Fibroblast of skin of back (primary cell): ENCODE measurements around the gene LIN7C.

Experiments
- DNase-seq: peaks from one replicate; pipeline ENCODE4 v3.0.0-alpha.2; 2013

The LIN7C gene

GRCh38 chr11:27507557-27508322 is 1.2 kb upstream of the LIN7C start:
- DNase-seq: no peak

GRCh38 chr11:27505781-27506180 is 788 bp downstream of the LIN7C start:
- DNase-seq: no peak

GRCh38 chr11:27504205-27504604 is 2.4 kb downstream of the LIN7C start:
- no peak for DNase-seq

- no peak for DNase-seq
Measured at GRCh38 chr11:27501100-27501499, 5.5 kb downstream of the LIN7C start.

GRCh38 chr11:27497911-27498310 is 8.7 kb downstream of the LIN7C start:
- DNase-seq: no peak

- DNase-seq: peak; percentile 27
Measured at GRCh38 chr11:27497284-27497866, 9.2 kb downstream of the LIN7C start.

GRCh38 chr11:27496461-27496860 is 10.1 kb downstream of the LIN7C start:
- DNase-seq: no peak

- DNase-seq: no peak
Measured at GRCh38 chr11:27495710-27496300, 10.8 kb downstream of the LIN7C start.

- DNase-seq: no peak
Measured at GRCh38 chr11:27489092-27489491, 17.5 kb downstream of the LIN7C start.

- no peak for DNase-seq
Measured at GRCh38 chr11:27487706-27488105, 18.9 kb downstream of the LIN7C start.

GRCh38 chr11:27485930-27486773 is 20.4 kb downstream of the LIN7C start:
- peak; percentile 62 for DNase-seq

GRCh38 chr11:27482793-27483192 is 23.8 kb downstream of the LIN7C start:
- DNase-seq: no peak

- DNase-seq: no peak
Measured at GRCh38 chr11:27481992-27482391, 24.6 kb downstream of the LIN7C start.

GRCh38 chr11:27477831-27478230 is 28.7 kb downstream of the LIN7C start:
- DNase-seq: no peak

GRCh38 chr11:27477243-27477642 is 29.3 kb downstream of the LIN7C start:
- DNase-seq: no peak

- DNase-seq: no peak
Measured at GRCh38 chr11:27475622-27476021, 30.9 kb downstream of the LIN7C start.

GRCh38 chr11:27473017-27473406 is 33.6 kb downstream of the LIN7C start:
- DNase-seq: no peak

- DNase-seq: peak; percentile 97
Measured at GRCh38 chr11:27472398-27473016, 34.1 kb downstream of the LIN7C start, which contains the start of gene LGR4. LGR4 (minus strand) TSS chr11:27472790; CDS start chr11:27472302, 488 bp downstream.

GRCh38 chr11:27471589-27472397 is 34.8 kb downstream of the LIN7C start:
- DNase-seq: peak; percentile 24

- DNase-seq: no peak
Measured at GRCh38 chr11:27470826-27471588, 35.6 kb downstream of the LIN7C start.

- no peak for DNase-seq
Measured at GRCh38 chr11:27470166-27470565, 36.4 kb downstream of the LIN7C start.
